OCI-LY1 (cell line): ENCODE results near the gene NLGN4Y.

Experiments
- EZH2 ChIP-seq: fragments of 200-600 bp; sonication (generic), shearing (Covaris generic); IDR thresholded peaks from 2 replicates; pipeline ENCODE4 v1.8.0; 2017; ENCODE audit warnings: borderline replicate concordance, mixed run types, mild to moderate bottlenecking, antibody characterized with exemption, low read length, moderate library complexity, mixed read lengths
- TF ChIP-seq, protein P1 (sequence below): fragments of 200-600 bp; sonication (generic), shearing (Covaris generic); IDR thresholded peaks from 2 replicates; pipeline ENCODE4 v1.5.1; 2017; ENCODE audit warnings: mild to moderate bottlenecking, antibody characterized with exemption, low read length, moderate library complexity, mixed read lengths

DNA sequence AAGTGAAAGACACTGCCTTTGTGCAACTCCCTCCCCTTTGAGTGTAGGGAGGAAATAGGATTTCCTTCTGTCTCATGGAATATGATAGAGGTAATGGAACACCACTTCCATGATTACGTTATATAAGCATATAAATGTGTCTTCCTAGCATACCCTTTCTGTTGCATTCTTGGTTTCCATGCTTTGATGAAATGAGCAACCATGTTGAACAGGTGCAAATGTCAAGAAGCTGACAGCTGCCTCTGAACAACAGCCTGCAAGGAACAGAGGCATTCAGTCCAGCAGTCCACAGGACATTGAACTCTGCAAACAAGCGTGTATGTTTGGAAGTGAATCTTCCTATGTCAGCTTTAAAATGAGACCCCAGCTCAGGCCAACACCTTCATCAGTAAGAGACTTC, 117.5 kb downstream of the NLGN4Y start:
- TF ChIP-seq, protein P1, sequence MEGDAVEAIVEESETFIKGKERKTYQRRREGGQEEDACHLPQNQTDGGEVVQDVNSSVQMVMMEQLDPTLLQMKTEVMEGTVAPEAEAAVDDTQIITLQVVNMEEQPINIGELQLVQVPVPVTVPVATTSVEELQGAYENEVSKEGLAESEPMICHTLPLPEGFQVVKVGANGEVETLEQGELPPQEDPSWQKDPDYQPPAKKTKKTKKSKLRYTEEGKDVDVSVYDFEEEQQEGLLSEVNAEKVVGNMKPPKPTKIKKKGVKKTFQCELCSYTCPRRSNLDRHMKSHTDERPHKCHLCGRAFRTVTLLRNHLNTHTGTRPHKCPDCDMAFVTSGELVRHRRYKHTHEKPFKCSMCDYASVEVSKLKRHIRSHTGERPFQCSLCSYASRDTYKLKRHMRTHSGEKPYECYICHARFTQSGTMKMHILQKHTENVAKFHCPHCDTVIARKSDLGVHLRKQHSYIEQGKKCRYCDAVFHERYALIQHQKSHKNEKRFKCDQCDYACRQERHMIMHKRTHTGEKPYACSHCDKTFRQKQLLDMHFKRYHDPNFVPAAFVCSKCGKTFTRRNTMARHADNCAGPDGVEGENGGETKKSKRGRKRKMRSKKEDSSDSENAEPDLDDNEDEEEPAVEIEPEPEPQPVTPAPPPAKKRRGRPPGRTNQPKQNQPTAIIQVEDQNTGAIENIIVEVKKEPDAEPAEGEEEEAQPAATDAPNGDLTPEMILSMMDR = no peak
- TF ChIP-seq EZH2 = no peak
